GM21619 (cell line): ENCODE measurements around the gene ATP6V0C.
"Not testable (repeated sequence)": the region's sequence is repeated elsewhere in the genome, so short reads cannot be mapped to it uniquely, and the experiment has no call there.

Source experiments
- ATAC-seq: cut with Tn5 transposase; IDR thresholded peaks from one replicate; pipeline ENCODE4 v1.9.1; 2021; ENCODE audit not compliant: unreplicated experiment

The ATP6V0C gene

DNA sequence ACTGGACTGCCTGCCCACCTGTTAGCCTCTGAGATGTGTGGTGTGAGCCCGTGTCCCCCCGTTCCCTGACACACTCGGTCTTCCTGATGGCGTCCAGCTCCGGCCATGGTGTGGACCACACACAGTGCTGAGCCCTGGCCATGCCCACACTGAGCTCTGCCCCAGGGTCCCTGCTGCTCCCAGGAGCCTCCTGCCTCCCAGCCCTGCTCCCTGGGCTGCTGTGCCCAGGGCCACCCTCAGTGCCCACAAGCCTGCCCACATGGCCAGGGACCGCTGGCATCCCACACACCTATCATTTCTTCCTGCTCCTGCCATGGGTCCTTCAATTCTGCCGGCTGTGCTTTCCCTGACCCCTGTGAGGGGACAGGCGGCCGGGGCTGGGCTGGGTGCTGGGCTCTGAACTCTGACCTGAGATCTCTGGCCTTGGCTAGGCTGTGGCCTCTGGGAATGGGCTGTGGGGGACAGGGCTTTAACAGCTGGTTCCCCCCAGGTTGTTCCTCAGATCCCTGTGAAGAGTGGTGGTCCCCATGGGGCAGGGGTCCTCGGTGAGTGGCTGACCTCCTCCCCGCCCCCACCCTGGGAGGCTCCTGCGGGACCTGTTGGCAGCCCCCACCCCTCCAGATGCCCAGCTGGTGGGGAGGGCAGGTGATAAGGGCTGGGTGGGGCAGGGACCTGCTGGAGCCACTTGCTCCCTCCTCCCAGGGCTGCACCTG lies 13.5 kb downstream of the ATP6V0C start:
- no peak for ATAC-seq

- ATAC-seq: no peak
These were observed 14.0 kb downstream of the ATP6V0C start for GRCh38 chr16:2527784-2528100.

- no peak for ATAC-seq
These were observed 14.7 kb downstream of the ATP6V0C start for GRCh38 chr16:2528161-2529060.

DNA sequence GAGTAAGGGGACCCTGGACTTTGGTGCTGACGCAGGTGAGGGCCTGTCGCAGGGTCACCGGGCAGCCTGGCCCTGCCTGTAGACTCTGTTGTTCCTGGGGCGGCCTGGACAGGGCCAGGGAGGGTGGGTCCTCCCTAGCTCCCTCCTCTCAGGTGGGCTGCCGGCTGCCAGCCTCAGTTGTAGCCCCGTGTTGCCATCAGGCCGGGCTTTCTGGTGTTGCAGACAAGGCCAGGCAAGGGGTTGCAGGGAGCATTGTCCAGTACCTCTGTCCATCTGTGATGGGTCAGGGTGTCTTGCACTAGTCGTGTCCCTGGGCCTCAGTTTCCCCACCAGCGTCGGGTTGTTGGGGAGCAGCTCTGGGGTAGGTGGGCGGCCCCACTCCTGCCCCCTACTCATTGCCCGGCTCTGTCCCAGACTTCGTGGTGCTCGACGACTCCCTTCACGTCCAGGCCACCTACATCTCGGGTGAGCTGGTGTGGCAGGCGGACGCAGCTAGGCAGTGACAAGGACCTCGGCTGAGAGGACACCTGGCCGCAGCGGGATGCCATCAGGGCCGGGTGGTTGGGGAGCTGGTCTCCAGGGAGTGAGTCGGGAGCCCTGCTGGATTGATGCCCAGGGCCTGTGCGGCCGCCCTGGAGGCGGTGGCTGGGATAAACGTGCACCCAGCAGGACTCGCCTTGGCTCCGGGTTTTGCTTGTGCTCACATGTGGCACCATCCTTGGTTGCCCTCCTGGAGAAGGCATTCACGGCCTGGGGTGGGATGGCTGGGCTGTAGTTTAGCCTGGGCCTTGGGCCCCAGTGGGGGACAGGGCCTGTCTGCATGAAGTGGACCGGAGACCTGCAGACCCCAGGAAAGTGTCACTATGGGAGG lies 15.5 kb downstream of the ATP6V0C start:
- no peak for ATAC-seq

DNA sequence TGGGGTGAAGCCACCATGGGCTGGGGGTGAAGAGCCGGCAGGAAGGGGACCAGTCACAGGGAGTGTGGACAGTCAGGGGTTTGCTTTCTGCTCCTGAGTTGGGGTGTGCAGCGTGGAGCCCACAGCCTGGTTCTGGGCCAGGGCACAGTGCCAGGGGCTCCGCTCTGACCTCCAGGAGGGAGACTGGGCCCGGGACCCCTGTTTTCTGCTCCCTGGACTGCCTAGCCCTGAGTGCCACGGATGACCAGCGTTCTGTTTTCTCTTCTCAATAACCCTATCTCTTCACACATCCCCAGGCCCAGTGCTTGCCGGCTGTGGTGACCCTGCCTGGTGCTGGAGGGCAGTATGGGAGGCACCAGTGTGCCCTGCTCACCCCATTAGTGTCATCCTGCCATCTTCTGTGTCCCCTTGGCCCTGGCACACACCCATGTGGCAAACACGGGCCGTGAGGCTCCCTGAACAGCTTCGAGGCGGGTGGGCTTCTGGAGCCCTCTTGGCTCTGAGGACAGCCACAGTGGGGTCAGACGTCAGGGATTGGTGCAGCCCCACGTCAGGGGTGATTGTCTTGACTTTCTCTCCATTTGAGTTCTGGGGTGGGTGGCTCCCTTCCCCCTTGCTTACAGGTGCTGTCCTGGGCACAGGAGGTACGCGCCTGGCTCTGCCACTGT lies 16.3 kb downstream of the ATP6V0C start:
- ATAC-seq: no peak

- ATAC-seq: no peak
These were observed 17.0 kb downstream of the ATP6V0C start for GRCh38 chr16:2530629-2531318.

DNA sequence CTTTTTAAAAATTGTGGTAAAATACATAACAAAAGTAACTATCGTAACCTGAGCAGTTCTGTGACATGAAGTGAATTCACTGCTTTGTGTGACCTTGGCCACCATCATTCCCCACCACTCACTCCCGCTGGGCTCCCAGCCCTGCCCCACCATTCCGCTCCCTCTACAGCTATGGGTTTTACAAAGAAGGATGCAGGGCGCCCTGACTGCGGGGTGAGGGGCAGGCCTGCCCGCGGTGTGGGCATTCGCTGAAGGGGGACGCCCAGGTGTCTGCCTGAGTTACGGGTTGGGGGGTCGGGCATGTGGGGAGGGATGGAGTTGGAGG lies 17.6 kb downstream of the ATP6V0C start, which contains the start of gene CEMP1:
CEMP1 (minus strand) TSS at position 38 of the 325 bp plus-strand sequence. CDS start 335 bp downstream, outside the sequence.
- peak; percentile 1 for ATAC-seq

GRCh38 chr16:2531696-2532493 lies 18.1 kb downstream of the ATP6V0C start:
- peak; percentile 76 for ATAC-seq

DNA sequence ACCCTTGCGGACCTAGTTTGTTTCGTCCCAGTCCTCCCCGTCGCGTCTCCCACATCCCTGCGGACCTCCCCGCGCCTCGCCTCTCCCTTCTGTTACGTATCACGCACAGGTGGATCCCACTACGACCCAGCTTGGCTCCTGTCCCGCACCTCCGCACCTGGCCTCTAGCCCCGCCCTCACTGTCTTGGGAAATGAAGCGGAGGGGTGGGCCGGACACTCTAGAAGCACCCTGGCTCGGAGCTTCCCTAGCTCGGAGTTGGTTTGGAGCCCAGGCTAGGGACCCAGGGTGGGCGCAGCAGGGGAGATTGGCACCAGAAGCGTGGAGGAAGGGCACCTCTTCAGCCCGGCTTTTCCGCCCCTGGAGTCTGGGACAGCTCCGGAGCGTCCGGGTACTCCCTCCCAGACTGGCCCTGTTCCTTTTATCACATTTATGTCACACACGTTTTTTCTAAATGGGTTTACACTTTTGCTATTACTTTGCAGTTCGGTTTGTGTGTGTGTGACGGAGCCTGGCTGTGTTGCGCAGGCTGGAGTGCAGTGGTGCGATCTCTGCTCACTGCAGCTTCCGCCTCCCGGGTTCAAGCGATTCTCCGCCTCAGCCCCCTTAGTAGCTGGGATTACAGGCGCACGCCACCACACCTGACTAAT lies 18.9 kb downstream of the ATP6V0C start:
- no peak for ATAC-seq

DNA sequence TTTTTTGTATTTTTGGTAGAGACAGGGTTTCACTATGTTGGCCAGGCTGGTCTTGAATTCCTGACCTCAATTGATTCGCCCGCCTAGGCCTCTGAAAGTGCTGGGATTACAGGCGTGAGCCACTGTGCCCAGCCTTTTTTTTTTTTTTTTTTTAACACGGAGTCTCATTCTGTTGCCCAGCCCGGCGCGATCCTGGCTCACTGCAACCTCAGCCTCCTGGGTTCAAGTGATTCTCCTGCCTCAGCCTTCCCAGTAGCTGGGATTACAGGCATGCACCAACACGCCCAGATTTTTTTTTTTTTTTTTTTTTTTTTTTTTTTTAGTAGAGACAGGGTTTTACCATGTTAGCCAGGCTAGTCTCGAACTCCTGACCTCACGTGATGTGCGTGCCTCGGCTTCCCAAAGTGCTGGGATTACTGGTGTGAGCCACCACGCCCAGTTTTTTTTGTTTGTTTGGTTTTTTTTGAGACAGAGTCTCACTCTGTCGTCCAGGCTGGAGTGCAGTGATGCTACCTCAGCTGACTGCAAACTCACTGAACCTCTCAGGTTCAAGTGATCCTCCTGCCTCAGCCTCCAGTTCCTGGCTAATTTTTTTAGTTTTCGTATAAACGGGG lies 19.5 kb downstream of the ATP6V0C start:
- not testable (repeated sequence) for ATAC-seq

GRCh38 chr16:2533912-2534311 lies 20.2 kb downstream of the ATP6V0C start:
- ATAC-seq: no peak

DNA sequence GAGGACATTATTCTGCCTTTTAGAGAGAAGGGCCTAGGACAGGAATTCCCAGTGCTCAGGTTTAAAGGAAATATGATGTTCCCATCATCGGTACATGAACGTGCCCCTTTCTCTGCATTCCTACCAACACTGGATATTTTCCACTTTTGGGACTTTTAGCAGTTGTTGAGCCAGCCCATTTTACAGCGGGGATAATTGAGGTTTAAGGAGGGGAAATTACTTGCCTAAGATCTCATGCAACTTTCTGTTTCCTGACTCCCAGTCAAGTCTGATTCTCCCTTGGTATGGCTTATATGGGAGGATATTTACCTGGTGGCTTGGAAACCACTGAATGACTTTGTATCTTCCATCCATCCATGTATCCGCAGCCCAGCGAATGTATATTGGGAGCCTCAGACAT lies 20.6 kb downstream of the ATP6V0C start:
- ATAC-seq: not testable (repeated sequence)

DNA sequence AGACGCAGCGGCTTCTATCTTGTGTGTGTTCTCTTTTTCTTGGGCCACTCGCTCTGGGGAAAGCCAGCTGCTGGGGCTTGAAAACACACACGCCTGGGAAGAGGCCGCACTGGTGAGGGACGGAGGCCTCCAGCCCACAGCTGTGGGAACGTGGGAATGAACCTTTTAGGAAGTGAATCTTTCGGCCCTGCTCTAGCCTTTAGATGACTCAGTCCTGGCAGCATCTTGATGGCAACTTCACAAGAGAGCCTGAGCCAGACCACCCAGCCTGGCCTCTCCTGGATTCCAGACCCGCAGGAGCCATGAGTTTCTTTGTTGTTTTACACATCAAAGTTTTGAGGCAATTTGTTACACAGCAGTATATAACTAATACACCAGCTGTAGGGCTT lies 21.9 kb downstream of the ATP6V0C start:
- no peak for ATAC-seq

DNA sequence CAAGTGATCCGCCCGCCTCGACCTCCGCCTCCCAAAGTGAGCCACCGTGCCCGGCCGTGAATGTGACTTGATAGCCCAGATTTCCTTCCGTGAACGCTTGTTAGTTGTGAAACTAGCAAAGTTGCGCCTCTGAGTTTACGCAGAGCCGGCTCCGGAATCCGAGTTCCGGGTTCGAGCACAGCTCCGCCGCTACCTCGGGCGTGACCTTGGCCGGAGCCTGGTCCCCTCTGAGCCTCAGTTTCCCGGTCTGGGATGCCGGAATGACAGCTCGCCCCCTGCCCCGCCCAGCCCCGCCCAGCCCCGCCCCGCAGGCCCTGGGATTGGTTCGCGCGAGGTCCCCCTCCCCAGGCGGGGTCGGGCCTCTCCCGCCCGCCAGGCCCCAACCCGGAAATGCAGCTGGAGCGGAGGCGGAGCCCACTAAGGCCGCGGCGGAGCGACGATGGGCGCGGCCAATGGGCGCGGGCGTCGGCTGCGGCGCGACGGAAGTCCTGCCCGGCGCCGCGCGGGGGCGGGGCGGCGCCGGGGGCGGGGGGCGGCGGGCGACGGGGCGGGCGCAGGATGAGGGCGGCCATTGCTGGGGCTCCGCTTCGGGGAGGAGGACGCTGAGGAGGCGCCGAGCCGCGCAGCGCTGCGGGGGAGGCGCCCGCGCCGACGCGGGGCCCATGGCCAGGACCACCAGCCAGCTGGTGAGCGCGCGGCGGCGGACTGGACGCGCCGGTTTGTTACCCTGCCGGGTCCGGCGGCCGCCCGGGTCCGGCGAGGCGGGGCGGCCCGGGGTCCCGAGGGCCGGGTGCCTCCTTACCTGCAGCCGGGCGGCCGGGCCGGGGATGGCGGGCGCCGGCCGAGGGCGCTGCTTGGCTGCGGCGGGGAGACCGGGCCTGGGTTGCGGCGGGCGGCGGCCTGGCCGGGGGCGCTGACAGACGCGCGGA lies 24.0 kb downstream of the ATP6V0C start, which contains the start of gene PDPK1:
PDPK1 (plus strand) TSS at position 571 of the 929 bp plus-strand sequence; CDS start at position 663, 92 bp downstream.
- ATAC-seq: peak; percentile 82

- not testable (repeated sequence) for ATAC-seq
These were observed 25.6 kb downstream of the ATP6V0C start for GRCh38 chr16:2539192-2539844.

GRCh38 chr16:2539845-2540458 lies 26.2 kb downstream of the ATP6V0C start:
- not testable (repeated sequence) for ATAC-seq
